SK-N-SH treated with all-trans-retinoic acid at 6 μM for 48 hours (cell line): ENCODE data around the gene RBMS3.

Experiments
- ARNTL ChIP-seq: fragments of 450-650 bp; formaldehyde crosslinking; IDR thresholded peaks from 2 replicates; pipeline ENCODE4 v1.5.0; 2020; ENCODE audit warnings: low read depth, mild to moderate bottlenecking, moderate library complexity, borderline replicate concordance
- SNAI2 ChIP-seq: fragments of 250-450 bp; sonication (Bioruptor Pico); IDR thresholded peaks from 2 replicates; pipeline ENCODE4 v1.5.0; 2020; ENCODE audit warnings: mild to moderate bottlenecking, moderate library complexity

GRCh38 chr3:29590012-29590411 is 309.1 kb downstream of the RBMS3 start:
- TF ChIP-seq ARNTL (CRISPR knock-in tag): no peak
- no peak for TF ChIP-seq SNAI2 (CRISPR knock-in tag)
